Mammary epithelial cell (primary cell): ENCODE measurements around the gene TRAM2.

Experiments
- CTCF ChIP-seq, 2 donors: IDR thresholded peaks in 1 of 2; conservative IDR thresholded peaks in 1 of 2; 2 replicates each; pipeline ENCODE4 v1.5.1; 2011 to 2012; ENCODE audit warnings: inconsistent platforms in 2 of 2, low read length in 2 of 2, mild to moderate bottlenecking in 2 of 2, control low read depth in 1 of 2, low read depth in 1 of 2; ENCODE audit not compliant: insufficient read depth in 1 of 2; ENCODE audit errors: extremely low read depth in 1 of 2
- EZH2 ChIP-seq: IDR thresholded peaks from 2 replicates; pipeline ENCODE4 v1.6.1; 2012; ENCODE audit warnings: low read length, inconsistent platforms, borderline replicate concordance

GRCh38 chr6:52513464-52513863 is 63.4 kb downstream of the TRAM2 start:
- TF ChIP-seq CTCF (conservative IDR thresholded peaks at IDR 0.05 in 1 of 2, IDR thresholded peaks at IDR 0.05 in 1 of 2; ENCODE audit: extremely low read depth in 1 of 2, insufficient read depth in 1 of 2, low read depth in 1 of 2, low read length in 2 of 2) (no peak), EZH2 (no peak)
